NCI-H1930 (cell line): Measurements from ENCODE around the gene SPINK5.

ENCODE experiments used
- DNase-seq, 2 experiments: peaks; one replicate each; lab custom pipeline; 2025; lab: John Stamatoyannopoulos, UW

The SPINK5 gene

DNA sequence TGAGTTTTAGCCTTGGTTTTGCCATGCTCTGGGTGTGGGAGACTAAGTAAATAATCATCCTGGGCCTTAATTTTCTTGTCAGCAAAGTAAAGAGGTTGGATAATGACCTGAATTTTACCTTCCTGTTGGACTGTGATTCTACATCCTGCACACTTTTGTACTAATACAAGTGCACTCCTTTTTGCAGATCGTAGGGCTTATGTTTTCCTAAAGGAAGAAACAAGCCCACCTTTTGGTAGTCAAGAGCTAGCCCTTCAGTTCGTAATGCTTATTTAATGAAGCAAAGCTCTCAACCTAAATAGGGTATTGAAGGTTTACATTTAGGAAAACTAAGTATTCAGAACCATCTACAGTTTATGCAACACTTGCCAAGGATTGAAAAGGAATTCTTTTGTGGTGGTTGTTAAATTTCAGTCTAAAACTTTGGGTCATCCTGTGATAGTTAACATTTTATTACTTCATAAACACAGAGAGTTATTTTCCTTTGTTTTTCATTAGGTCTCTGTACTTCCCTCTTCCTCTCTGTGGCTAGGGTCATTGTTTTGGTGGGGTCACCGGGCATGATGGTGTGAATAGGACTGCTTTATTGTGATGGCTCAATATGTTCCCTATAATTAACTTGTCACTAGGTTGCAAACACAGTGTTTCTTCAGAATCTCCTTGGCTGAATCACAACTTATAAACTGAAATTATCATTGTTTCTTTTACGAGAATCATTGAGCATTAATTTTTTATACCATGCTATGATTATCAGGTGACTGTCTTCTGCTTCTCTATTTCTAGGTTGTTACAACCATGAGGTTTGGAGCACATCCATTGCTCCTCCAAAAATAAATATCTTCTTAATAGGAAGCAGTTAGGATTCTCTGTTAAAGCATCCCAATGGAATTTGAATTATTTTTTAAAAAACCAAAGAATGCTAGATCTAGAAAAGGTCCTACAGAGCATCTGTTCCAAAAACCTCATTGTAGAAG is 28.5 kb downstream of the SPINK5 start:
- no peak for DNase-seq

GRCh38 chr5:148094336-148094735 is 30.6 kb downstream of the SPINK5 start:
- DNase-seq: no peak

- no peak for DNase-seq
Observed at GRCh38 chr5:148104226-148104625, 40.4 kb downstream of the SPINK5 start.

DNA sequence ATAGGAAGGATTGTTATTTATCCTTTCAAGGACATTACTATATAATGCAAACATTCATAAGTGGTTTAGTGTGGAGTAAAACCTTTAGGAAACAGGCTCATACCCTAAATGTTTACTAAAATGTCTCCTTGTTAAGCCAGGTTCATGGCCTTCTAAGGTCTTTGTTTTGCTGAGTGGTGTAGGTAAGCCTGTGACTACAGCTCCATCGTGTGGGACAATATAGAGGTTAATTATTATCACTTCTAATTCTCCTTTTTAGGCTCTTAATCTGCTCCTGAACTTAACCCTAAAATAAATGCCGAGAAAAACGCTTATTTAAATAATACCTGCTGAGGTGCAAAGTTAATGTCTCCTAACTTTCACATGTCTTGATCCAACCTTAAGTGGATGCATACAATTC is 43.8 kb downstream of the SPINK5 start:
- no peak for DNase-seq

- DNase-seq: no peak
Observed at GRCh38 chr5:148113243-148113642, 49.5 kb downstream of the SPINK5 start.

DNA sequence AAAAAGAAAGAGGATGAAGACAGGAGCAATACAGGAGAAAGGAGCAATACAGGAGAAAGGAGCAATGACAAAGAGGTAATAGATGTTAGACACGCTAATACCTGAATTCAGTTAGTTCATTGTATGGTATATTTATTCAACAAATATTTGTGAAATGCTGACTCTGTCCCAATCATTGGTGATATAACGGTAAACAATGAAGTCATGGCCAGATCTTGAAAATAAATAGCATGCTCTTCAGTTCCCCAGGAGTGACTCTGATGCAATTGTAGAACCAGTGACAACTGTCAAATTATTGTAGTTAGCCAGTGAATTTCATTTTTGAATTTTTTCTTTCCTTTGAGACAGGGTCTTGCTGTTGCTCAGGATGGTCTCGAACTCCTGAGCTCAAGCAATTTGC is 56.5 kb downstream of the SPINK5 start:
- DNase-seq: peak; percentile 2 to 72

GRCh38 chr5:148125641-148126040 is 61.9 kb downstream of the SPINK5 start:
- no peak for DNase-seq

GRCh38 chr5:148135091-148136048 is 71.6 kb downstream of the SPINK5 start:
- DNase-seq: no peak

DNA sequence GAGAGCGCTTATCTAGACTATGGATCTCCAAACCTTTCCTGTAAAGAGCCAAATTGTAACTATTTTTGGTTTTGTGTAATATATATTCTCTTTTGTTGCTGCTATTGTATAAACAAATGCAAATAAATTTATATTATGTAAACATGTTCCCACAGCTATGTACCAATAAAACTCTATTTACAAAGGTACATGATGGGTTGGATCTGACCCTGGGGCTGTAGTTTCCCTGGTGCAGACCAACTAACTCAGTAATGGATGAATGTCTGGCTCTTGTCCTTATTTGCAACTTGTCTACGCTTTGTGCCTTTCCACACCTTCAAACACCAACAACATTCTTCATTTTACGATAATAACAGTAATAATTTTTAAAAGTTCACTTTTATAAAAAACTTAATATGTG is 77.1 kb downstream of the SPINK5 start:
- DNase-seq: no peak

DNA sequence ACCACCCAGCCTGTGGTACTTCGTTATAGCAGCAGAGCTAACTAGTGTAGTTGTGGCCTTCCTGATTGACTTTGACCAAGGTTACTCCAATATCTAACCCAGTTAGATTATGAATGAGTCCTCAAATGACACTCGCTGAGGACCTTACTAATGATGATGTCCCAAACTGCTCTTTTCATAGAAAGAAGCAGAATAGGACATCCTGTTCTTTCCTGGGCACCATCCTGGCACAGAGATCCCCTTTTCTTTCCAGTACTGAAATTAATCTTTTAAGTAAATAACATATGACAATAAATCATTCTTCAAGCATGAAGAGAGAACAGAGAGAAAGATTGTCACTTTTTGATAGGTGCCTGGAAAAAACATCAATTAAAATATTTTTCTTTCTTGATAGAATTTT is 77.9 kb downstream of the SPINK5 start:
- no peak for DNase-seq

DNA sequence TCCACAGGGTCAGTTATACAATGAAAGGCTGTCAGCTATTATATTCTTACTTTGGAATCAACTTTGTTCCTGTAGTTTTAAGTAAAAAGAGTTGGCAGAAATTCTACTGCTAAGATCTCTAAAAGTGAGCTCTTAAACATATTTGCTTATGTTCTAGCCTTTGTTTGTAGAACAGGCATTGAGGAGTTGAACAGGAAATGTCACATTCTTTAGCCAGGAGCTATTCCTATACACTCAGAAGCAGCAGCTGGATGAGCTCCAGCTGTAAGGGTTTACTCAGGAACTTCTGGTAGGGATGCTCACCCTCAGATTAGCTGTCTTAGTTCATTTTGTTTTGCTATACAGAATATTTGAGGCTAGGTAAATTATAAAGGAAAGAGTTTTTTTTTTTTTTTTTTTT is 82.1 kb downstream of the SPINK5 start:
- DNase-seq: no peak

DNA sequence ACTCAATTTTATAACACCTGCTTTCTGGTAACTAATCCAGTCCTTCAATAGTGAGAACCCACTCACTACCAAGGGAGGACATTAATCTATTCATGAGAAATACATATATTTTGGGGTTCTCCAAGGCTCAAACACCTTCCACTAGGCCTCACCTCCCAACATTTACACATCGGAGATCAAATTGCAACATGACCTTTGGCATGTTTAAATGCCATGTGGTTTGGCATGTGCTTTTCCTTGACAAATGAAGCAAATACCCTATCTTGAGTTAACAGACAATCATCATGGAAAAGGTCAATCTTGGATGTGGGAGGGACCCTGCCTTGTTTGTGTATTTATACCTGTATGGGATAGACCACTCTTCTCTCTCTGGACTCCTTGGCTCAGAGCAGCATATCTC is 82.7 kb downstream of the SPINK5 start:
- DNase-seq: no peak

DNA sequence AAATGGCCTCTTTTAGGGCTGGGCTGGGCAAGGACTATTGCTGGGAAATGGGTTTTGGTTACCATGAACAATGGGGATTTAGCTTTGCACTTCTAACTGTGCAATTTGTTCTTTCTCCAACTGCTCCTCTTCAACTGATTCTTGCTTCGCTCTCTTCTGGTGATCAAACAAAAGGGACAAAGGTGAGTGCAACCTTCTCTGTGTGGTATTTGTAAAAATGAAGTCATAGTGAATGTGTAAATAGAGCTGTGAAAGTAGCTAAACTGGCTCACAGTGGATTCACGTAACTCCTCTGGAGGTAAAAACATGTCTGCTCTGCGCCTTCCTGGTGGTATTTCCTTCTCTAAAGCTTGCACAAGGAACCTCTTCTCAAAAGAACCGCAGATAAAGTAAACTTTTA is 83.6 kb downstream of the SPINK5 start:
- no peak for DNase-seq

DNA sequence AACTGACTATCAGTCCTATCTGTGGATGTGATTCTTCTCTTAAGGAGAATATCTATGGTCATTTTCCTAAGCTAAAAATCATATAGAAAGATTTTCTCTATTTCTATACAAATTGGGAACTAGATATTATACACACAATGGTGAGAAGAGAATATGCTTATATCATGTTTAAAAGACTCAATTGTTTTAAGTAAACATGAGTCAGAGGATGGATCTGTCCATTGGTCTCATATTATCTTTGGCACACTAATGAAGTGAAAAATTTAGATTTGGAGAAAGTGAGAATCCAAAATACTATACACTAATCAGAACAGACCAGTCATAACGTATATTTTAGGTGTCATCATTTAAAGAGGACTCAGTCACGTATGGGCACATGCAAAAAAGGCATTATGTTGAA is 88.1 kb downstream of the SPINK5 start:
- no peak for DNase-seq

GRCh38 chr5:148152781-148153180 is 89.0 kb downstream of the SPINK5 start:
- DNase-seq: no peak

- DNase-seq: no peak
Observed at GRCh38 chr5:148156609-148157008, 92.8 kb downstream of the SPINK5 start.

DNA sequence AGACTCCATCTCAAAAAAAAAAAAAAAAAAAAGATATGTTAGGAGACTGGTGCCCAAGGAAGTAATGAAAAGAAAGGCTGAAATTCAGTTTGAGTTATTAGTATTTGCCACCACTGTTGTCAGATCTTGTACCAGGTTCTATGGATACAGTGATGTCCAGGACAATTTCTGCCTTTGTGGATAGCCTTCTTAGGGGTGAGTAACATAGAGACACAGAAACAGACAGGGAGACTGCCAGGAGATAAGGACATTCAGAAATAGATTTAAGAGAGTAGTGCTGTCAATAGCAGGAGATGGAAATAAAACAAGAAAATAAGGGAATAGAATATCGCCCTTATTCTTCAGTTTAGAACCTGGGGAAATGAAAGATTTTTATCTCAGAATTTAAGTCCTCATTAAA is 98.3 kb downstream of the SPINK5 start:
- no peak for DNase-seq

DNA sequence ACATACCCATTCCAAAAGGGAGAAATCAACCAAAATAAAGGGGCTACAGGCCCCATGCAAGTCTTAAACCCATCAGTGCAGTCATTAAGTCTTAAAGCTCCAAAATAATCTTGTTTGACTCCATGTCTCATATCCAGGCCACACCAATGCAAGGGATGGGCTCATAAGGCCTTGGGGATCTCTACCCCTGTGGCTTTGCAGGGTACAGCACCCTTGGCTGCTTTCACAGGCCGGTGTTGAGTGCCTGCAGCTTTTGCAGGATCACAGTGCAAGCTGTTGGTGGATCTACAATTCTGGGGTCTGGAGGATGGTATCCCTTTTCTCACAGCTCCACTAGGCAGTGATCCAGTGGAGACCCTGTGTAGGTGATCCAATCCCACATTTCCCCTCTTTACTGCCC is 99.6 kb downstream of the SPINK5 start:
- no peak for DNase-seq

- DNase-seq: no peak
Observed at GRCh38 chr5:148166550-148167283, 102.9 kb downstream of the SPINK5 start.

GRCh38 chr5:148168246-148168645 is 104.5 kb downstream of the SPINK5 start, which contains the start of gene SPINK14:
Gene SPINK14, plus strand, starts transcription at chr5:148168546. Its CDS starts 1,187 bp downstream, at chr5:148169733.
- no peak for DNase-seq

GRCh38 chr5:148172377-148172776 is 108.6 kb downstream of the SPINK5 start:
- no peak for DNase-seq

GRCh38 chr5:148176480-148176879 is 112.7 kb downstream of the SPINK5 start:
- DNase-seq: no peak
